Esophagus muscularis mucosa (tissue), 4 donors: Measurements from ENCODE around the gene ST7. TPM values are rescaled to one million over a fixed set of nuclear protein-coding genes. Genes with fewer than 3 reads are reported as not detected.

Experiments used
- DNase-seq: peaks from one replicate; pipeline ENCODE4 v3.0.0-alpha.2; 2017; ENCODE audit errors: extremely low spot score
- H3K27ac ChIP-seq, 4 donors: fragments of 200-600 bp; sonication (generic); replicated peaks in 1 of 4; 1 replicate in 3 of 4; 2 replicates in 1 of 4; pipeline ENCODE4 v1.5.1; 2016 to 2019; ENCODE audit warnings: mild to moderate bottlenecking in 1 of 4
- H3K27me3 ChIP-seq, 4 donors: fragments of 200-600 bp; sonication (generic); one replicate each; pipeline versions ENCODE4 v1.5.1 to v1.6.0; 2016 to 2019
- H3K36me3 ChIP-seq, 4 donors: fragments of 200-600 bp; sonication (generic); one replicate each; pipeline ENCODE4 v1.5.1; 2016 to 2019
- H3K4me1 ChIP-seq, 4 donors: fragments of 200-600 bp; sonication (generic); one replicate each; pipeline ENCODE4 v1.5.1; 2016 to 2019
- H3K4me3 ChIP-seq, 4 donors: fragments of 200-600 bp; sonication (generic); 1 replicate in 2 of 4; 2 replicates in 2 of 4; pipeline ENCODE4 v1.5.1; 2016 to 2019; ENCODE audit warnings: mild to moderate bottlenecking in 4 of 4, moderate library complexity in 1 of 4
- H3K9me3 ChIP-seq, 4 donors: fragments of 200-600 bp; sonication (generic); 1 replicate in 3 of 4; 2 replicates in 1 of 4; pipeline ENCODE4 v1.5.1; 2016 to 2019
- CTCF ChIP-seq, 3 experiments: fragments of 200-600 bp in 2 of 3; fragments of 450-650 bp in 1 of 3; sonication (generic) in 2 of 3; IDR thresholded peaks; one replicate each; pipeline ENCODE4 v1.5.1; 2017 to 2019; ENCODE audit warnings: antibody characterized with exemption in 3 of 3, mild to moderate bottlenecking in 2 of 3, moderate library complexity in 1 of 3
- EP300 ChIP-seq: sonication (generic); formaldehyde crosslinking; IDR thresholded peaks from one replicate; pipeline ENCODE4 v1.6.1; 2017; ENCODE audit warnings: antibody characterized with exemption
- POLR2A ChIP-seq: fragments of 450-650 bp; IDR thresholded peaks from one replicate; pipeline ENCODE4 v1.6.1; 2017; ENCODE audit warnings: antibody characterized with exemption, moderate library complexity, mild to moderate bottlenecking, low read depth
- POLR2AphosphoS5 ChIP-seq, 2 donors: sonication (generic); formaldehyde crosslinking; IDR thresholded peaks; one replicate each; pipeline ENCODE4 v1.6.1; 2017; ENCODE audit warnings: antibody characterized with exemption in 2 of 2
- WGBS: methylation state at CpG from one replicate; pipeline ENCODE4 v1.1.5; 2018; 5-methylcytosine and 5-hydroxymethylcytosine counted together
- intact Hi-C: fragments of 100-400 bp; cut with DNase I; formaldehyde crosslinking; loops from one replicate; pipeline ENCODE4 v1.15.1; 2023
- total RNA-seq, 4 donors: library from RNA; depleted of rRNA; stranded (reverse); fragments of >200 nt; gene quantifications; one replicate each; pipeline versions ENCODE4 v1.1.0 to v1.2.1, GENCODE V29; 2016

Gene ST7
- total RNA-seq, 4 donors from 2014 or later = 16.9 to 22.0 (median 18.2) TPM

- H3K27me3 ChIP-seq = no peaks in the 10 kb centered on the region
- H3K4me1 ChIP-seq = peaks cover 14 to 24% (median 20%) of the 10 kb centered on the region in 4 donors
- no peaks in the 10 kb centered on the region for H3K36me3 ChIP-seq
- no peaks in the 10 kb centered on the region for H3K9me3 ChIP-seq
- TF ChIP-seq POLR2A = no peak
- no peak for TF ChIP-seq EP300
- TF ChIP-seq CTCF (IDR thresholded peaks at IDR 0.05) = no peak
- no peak for TF ChIP-seq POLR2AphosphoS5 (IDR thresholded peaks at IDR 0.05)
- WGBS = 32% methylated on average over 7 of the region's 7 CpGs
- intact Hi-C loops = no loop called here
- peak overlapping the region in 2 of 4 donors; percentile 28 to 37 for H3K27ac ChIP-seq
- no peak for DNase-seq
- H3K4me3 ChIP-seq = peak overlapping the region in 1 of 4 donors; percentile 1
These were observed 119.4 kb downstream of the ST7 start for GRCh38 chr7:117072620-117073118.

GRCh38 chr7:117074378-117074777 is 121.1 kb downstream of the ST7 start:
- 95% methylated on average over 4 of the region's 4 CpGs for WGBS
- intact Hi-C loops = no loop called here

GRCh38 chr7:117075934-117076333 is 122.6 kb downstream of the ST7 start:
- H3K27me3 ChIP-seq = no peaks in the 10 kb centered on the region
- TF ChIP-seq EP300 (no peak), CTCF (IDR thresholded peaks at IDR 0.05) (no peak), POLR2A (no peak), POLR2AphosphoS5 (IDR thresholded peaks at IDR 0.05) (no peak)
- no peaks in the 10 kb centered on the region for H3K9me3 ChIP-seq
- no peak overlapping the region for H3K4me3 ChIP-seq
- WGBS = 92% methylated on average over 2 of the region's 2 CpGs
- peaks cover 11 to 21% (median 17%) of the 10 kb centered on the region in 4 donors for H3K4me1 ChIP-seq
- no peak overlapping the region for H3K27ac ChIP-seq
- intact Hi-C loops = no loop called here
- H3K36me3 ChIP-seq = no peaks in the 10 kb centered on the region
- DNase-seq = no peak

More at GRCh38 chr7:117074378-117074777, 121.1 kb downstream of the ST7 start:
- no peak for DNase-seq
- TF ChIP-seq CTCF (IDR thresholded peaks at IDR 0.05) = no peak
- no peak for TF ChIP-seq POLR2AphosphoS5 (IDR thresholded peaks at IDR 0.05)
- TF ChIP-seq POLR2A = no peak
- TF ChIP-seq EP300 = no peak
- H3K4me3 ChIP-seq = no peak overlapping the region
- H3K4me1 ChIP-seq = peaks cover 11 to 21% (median 17%) of the 10 kb centered on the region in 4 donors
- H3K27ac ChIP-seq = no peak overlapping the region
- H3K27me3 ChIP-seq = no peaks in the 10 kb centered on the region
- no peaks in the 10 kb centered on the region for H3K36me3 ChIP-seq
- no peaks in the 10 kb centered on the region for H3K9me3 ChIP-seq

GRCh38 chr7:117076426-117076943 is 123.2 kb downstream of the ST7 start:
- no peaks in the 10 kb centered on the region for H3K36me3 ChIP-seq
- no peak overlapping the region for H3K27ac ChIP-seq
- H3K9me3 ChIP-seq = no peaks in the 10 kb centered on the region
- DNase-seq = no peak
- no peak overlapping the region for H3K4me3 ChIP-seq
- intact Hi-C loops = no loop called here
- 99% methylated on average over 6 of the region's 7 CpGs for WGBS
- no peaks in the 10 kb centered on the region for H3K27me3 ChIP-seq
- H3K4me1 ChIP-seq = peaks cover 11 to 18% (median 16%) of the 10 kb centered on the region in 4 donors
- TF ChIP-seq EP300 (no peak), POLR2AphosphoS5 (IDR thresholded peaks at IDR 0.05) (no peak), CTCF (IDR thresholded peaks at IDR 0.05) (no peak), POLR2A (no peak)

- no peaks in the 10 kb centered on the region for H3K36me3 ChIP-seq
- H3K27ac ChIP-seq = no peak overlapping the region
- H3K4me3 ChIP-seq = no peak overlapping the region
- DNase-seq = no peak
- intact Hi-C loops = no loop called here
- no peaks in the 10 kb centered on the region for H3K27me3 ChIP-seq
- H3K4me1 ChIP-seq = peaks cover 4 to 13% (median 5%) of the 10 kb centered on the region in 4 donors
- TF ChIP-seq POLR2A = no peak
- TF ChIP-seq CTCF (IDR thresholded peaks at IDR 0.05) = no peak
- TF ChIP-seq POLR2AphosphoS5 (IDR thresholded peaks at IDR 0.05) = no peak
- no peak for TF ChIP-seq EP300
- no peaks in the 10 kb centered on the region for H3K9me3 ChIP-seq
These were observed 124.4 kb downstream of the ST7 start for GRCh38 chr7:117077658-117078057.
